DMS53 treated with DMSO at 0.1 percent for 48 hours (cell line): ENCODE measurements around the gene DISP1.

Experiments used
- DNase-seq: peaks from one replicate; lab custom pipeline; 2025; ENCODE audit not compliant: unreplicated experiment; lab: John Stamatoyannopoulos, UW

The DISP1 gene

GRCh38 chr1:222814536-222815439 is at the start of gene DISP1:
Gene DISP1, plus strand, starts transcription at chr1:222815039. Its CDS starts 127,785 bp downstream, at chr1:222942824.
- peak; percentile 83 for DNase-seq

- DNase-seq, result no peak
Observed at GRCh38 chr1:222767152-222767571, 47.7 kb upstream of the DISP1 start.

- DNase-seq, result no peak
Observed at GRCh38 chr1:222768592-222768991, 46.2 kb upstream of the DISP1 start.

- DNase-seq, result peak; percentile 22
Observed at GRCh38 chr1:222769181-222769580, 45.7 kb upstream of the DISP1 start.

- DNase-seq, result no peak
Observed at GRCh38 chr1:222769971-222770620, 44.7 kb upstream of the DISP1 start.

- DNase-seq, result no peak
Observed at GRCh38 chr1:222772996-222773379, 41.9 kb upstream of the DISP1 start.

GRCh38 chr1:222777463-222777862 is 37.4 kb upstream of the DISP1 start:
- DNase-seq, result peak; percentile 60

- peak; percentile 67 for DNase-seq
Observed at GRCh38 chr1:222777977-222778376, 36.9 kb upstream of the DISP1 start.

GRCh38 chr1:222781251-222781650 is 33.6 kb upstream of the DISP1 start:
- DNase-seq, result no peak

GRCh38 chr1:222783051-222783450 is 31.8 kb upstream of the DISP1 start:
- DNase-seq, result no peak

GRCh38 chr1:222784371-222784770 is 30.5 kb upstream of the DISP1 start:
- DNase-seq, result no peak

- peak; percentile 71 for DNase-seq
Observed at GRCh38 chr1:222784916-222785315, 29.9 kb upstream of the DISP1 start.

GRCh38 chr1:222785529-222785928 is 29.3 kb upstream of the DISP1 start:
- DNase-seq, result no peak

GRCh38 chr1:222786121-222786520 is 28.7 kb upstream of the DISP1 start:
- DNase-seq, result no peak

GRCh38 chr1:222787729-222788128 is 27.1 kb upstream of the DISP1 start:
- DNase-seq, result no peak

- no peak for DNase-seq
Observed at GRCh38 chr1:222788402-222789156, 26.3 kb upstream of the DISP1 start.

GRCh38 chr1:222790115-222790514 is 24.7 kb upstream of the DISP1 start:
- no peak for DNase-seq

GRCh38 chr1:222790520-222790919 is 24.3 kb upstream of the DISP1 start:
- DNase-seq, result no peak

- DNase-seq, result no peak
Observed at GRCh38 chr1:222791006-222791710, 23.7 kb upstream of the DISP1 start.

GRCh38 chr1:222792744-222793143 is 22.1 kb upstream of the DISP1 start:
- DNase-seq, result peak; percentile 28
